DND-41 (cell line): ENCODE data around the gene B3GNT8.

ENCODE experiments used
- ATAC-seq: fragments of 200-7000 bp; cut with Tn5 transposase; 3 replicates; pipeline ENCODE4 v1.9.1; 2021; ENCODE audit warnings: low read depth; ENCODE audit not compliant: insufficient read depth
- DNase-seq: peaks from one replicate; pipeline ENCODE4 v3.0.0-alpha.2; 2020
- H2AFZ ChIP-seq: 2 replicates; pipeline ENCODE4 v1.6.0; 2012; ENCODE audit warnings: low read depth, low read length
- H3K27ac ChIP-seq: 2 replicates; pipeline ENCODE4 v1.5.1; 2012; ENCODE audit warnings: low read length, inconsistent platforms
- H3K27me3 ChIP-seq: fragments of 200-600 bp; sonication (generic); 2 replicates; pipeline ENCODE4 v1.6.0; 2012; ENCODE audit warnings: low read length, mild to moderate bottlenecking, inconsistent platforms; ENCODE audit not compliant: insufficient read depth, poor library complexity
- H3K36me3 ChIP-seq: 2 replicates; pipeline ENCODE4 v1.5.1; 2012; ENCODE audit warnings: low read length, inconsistent platforms; ENCODE audit not compliant: insufficient read depth
- H3K4me1 ChIP-seq: 2 replicates; pipeline ENCODE4 v1.5.1; 2012; ENCODE audit warnings: mild to moderate bottlenecking, low read length; ENCODE audit not compliant: insufficient read depth
- H3K4me2 ChIP-seq: 2 replicates; pipeline ENCODE4 v1.6.0; 2012; ENCODE audit warnings: mild to moderate bottlenecking, moderate library complexity, low read length, inconsistent platforms; ENCODE audit not compliant: insufficient read depth
- H3K4me3 ChIP-seq, 2 experiments: fragments of 200-600 bp in 1 of 2; shearing (Covaris generic) in 1 of 2; 2 replicates each; pipeline ENCODE4 v1.5.1; 2012 to 2016; ENCODE audit warnings: inconsistent platforms in 2 of 2, low read length in 2 of 2, mild to moderate bottlenecking in 2 of 2, low read depth in 1 of 2, moderate library complexity in 1 of 2
- H3K79me2 ChIP-seq: 2 replicates; pipeline ENCODE4 v1.6.0; 2012; ENCODE audit warnings: low read length, inconsistent platforms; ENCODE audit not compliant: insufficient read depth
- H3K9ac ChIP-seq: 2 replicates; pipeline ENCODE4 v1.6.0; 2012; ENCODE audit warnings: low read depth, mild to moderate bottlenecking, inconsistent platforms, low read length, moderate library complexity
- H3K9me3 ChIP-seq: 2 replicates; pipeline ENCODE4 v1.5.1; 2012; ENCODE audit warnings: low read length, moderate library complexity, mild to moderate bottlenecking, inconsistent platforms; ENCODE audit not compliant: insufficient read depth, severe bottlenecking
- H4K20me1 ChIP-seq: 2 replicates; pipeline ENCODE4 v1.6.0; 2012; ENCODE audit warnings: low read length; ENCODE audit not compliant: insufficient read depth
- EZH2 ChIP-seq: IDR thresholded peaks from 3 replicates; pipeline ENCODE4 v1.6.1; 2012; ENCODE audit warnings: borderline replicate concordance, low read depth, mild to moderate bottlenecking, moderate library complexity, low read length, inconsistent platforms; ENCODE audit not compliant: severe bottlenecking
- TF ChIP-seq, protein P1 (sequence below): IDR thresholded peaks from 2 replicates; pipeline ENCODE4 v1.5.1; 2012; ENCODE audit warnings: borderline replicate concordance, low read length, moderate library complexity, mild to moderate bottlenecking; ENCODE audit not compliant: poor library complexity, severe bottlenecking; ENCODE audit errors: extremely low read depth

Gene B3GNT8

DNA sequence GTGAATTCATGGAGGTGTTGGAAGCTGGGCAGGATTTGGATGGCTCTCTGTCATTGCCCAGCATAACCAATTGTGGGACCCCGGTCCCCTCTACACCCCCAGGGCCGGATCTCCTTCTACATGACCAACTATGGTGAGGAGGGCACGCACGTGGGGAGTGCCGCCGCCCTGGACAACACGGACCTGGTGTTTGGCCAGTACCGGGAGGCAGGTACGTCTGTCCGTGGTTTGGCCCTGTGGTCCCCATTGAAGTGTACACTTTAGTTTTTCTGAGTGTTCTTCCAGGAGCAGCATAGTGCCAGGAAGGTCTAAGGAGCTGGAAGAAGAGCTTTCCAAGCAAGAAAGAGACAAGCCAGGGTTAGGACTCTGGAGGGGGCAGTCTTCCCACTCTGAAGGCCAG, 13.2 kb downstream of the B3GNT8 start:
- Histone ChIP-seq H3K27ac (no peak overlapping the region), H3K4me3 (no peak overlapping the region), H3K27me3 (no peaks in the 10 kb centered on the region), H2AFZ (no peak overlapping the region), H3K79me2 (no peaks in the 10 kb centered on the region), H3K9ac (no peak overlapping the region), H3K4me2 (no peak overlapping the region), H4K20me1 (no peaks in the 10 kb centered on the region), H3K4me1 (no peaks in the 10 kb centered on the region), H3K36me3 (peaks cover 46% of the 10 kb centered on the region), H3K9me3 (no peaks in the 10 kb centered on the region)
- TF ChIP-seq, protein P1, sequence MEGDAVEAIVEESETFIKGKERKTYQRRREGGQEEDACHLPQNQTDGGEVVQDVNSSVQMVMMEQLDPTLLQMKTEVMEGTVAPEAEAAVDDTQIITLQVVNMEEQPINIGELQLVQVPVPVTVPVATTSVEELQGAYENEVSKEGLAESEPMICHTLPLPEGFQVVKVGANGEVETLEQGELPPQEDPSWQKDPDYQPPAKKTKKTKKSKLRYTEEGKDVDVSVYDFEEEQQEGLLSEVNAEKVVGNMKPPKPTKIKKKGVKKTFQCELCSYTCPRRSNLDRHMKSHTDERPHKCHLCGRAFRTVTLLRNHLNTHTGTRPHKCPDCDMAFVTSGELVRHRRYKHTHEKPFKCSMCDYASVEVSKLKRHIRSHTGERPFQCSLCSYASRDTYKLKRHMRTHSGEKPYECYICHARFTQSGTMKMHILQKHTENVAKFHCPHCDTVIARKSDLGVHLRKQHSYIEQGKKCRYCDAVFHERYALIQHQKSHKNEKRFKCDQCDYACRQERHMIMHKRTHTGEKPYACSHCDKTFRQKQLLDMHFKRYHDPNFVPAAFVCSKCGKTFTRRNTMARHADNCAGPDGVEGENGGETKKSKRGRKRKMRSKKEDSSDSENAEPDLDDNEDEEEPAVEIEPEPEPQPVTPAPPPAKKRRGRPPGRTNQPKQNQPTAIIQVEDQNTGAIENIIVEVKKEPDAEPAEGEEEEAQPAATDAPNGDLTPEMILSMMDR = no peak
- no peak for TF ChIP-seq EZH2
- no peak for ATAC-seq
- no peak for DNase-seq

DNA sequence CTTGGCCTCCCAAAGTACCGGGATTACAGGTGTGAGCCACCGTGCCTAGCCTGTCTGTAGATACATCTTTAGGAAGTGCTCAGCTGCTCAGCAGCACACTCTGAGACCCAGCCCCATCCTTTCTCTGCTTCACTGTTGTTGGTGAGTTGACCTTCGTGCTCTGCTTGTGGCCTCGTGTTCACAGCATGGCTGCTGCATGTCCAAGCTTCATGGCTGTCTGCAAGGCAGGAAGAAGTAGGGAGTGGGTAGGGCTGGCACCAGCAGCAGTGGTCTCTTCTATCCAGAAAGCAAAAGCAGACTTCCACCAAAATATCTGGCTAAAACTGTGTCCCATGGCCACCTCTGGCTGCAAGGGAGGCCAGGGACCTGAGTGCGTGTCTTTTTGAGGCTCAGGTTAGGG, 14.2 kb downstream of the B3GNT8 start:
- H3K4me2 ChIP-seq = no peak overlapping the region
- TF ChIP-seq EZH2 = no peak
- TF ChIP-seq, protein P1 = no peak
- H3K9ac ChIP-seq = no peak overlapping the region
- ATAC-seq = no peak
- no peak overlapping the region for H3K27ac ChIP-seq
- H3K27me3 ChIP-seq = no peaks in the 10 kb centered on the region
- no peak for DNase-seq
- H4K20me1 ChIP-seq = no peaks in the 10 kb centered on the region
- no peak overlapping the region for H2AFZ ChIP-seq
- no peak overlapping the region for H3K4me3 ChIP-seq
- no peaks in the 10 kb centered on the region for H3K9me3 ChIP-seq
- peaks cover 39% of the 10 kb centered on the region for H3K36me3 ChIP-seq
- H3K4me1 ChIP-seq = no peaks in the 10 kb centered on the region
- H3K79me2 ChIP-seq = no peaks in the 10 kb centered on the region

DNA sequence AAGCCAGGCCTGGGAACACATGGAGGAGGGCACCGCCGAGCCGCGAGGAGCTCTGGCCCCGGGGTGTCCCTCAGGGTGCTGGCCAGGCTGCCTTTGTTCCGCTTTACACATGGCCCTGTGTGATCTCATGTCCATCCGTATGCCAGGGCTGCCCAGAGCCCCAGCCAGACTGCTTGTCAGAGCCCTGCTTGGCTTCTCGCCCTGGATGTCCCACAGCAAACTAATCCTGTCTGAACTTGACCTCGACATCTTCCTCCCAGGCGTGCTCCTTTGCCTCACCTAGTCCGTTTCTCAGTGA, 15.3 kb downstream of the B3GNT8 start:
- Histone ChIP-seq H2AFZ (no peak overlapping the region), H3K27ac (no peak overlapping the region), H3K79me2 (no peaks in the 10 kb centered on the region), H4K20me1 (no peaks in the 10 kb centered on the region), H3K9ac (no peak overlapping the region), H3K4me3 (no peak overlapping the region), H3K4me1 (no peaks in the 10 kb centered on the region), H3K9me3 (no peaks in the 10 kb centered on the region), H3K36me3 (peaks cover 35% of the 10 kb centered on the region), H3K4me2 (no peak overlapping the region), H3K27me3 (no peaks in the 10 kb centered on the region)
- ATAC-seq (no peak), DNase-seq (no peak)
- TF ChIP-seq, protein P1 = no peak
- TF ChIP-seq EZH2 = no peak
